ENCODE measurements around the gene KLHDC7A. TPM values are rescaled to one million over a fixed set of nuclear protein-coding genes. Genes with fewer than 3 reads are reported as not detected.

KLHDC7A gene
- total and polyA plus RNA-seq, 3 experiments from 2014 or later, result not detected

DNA sequence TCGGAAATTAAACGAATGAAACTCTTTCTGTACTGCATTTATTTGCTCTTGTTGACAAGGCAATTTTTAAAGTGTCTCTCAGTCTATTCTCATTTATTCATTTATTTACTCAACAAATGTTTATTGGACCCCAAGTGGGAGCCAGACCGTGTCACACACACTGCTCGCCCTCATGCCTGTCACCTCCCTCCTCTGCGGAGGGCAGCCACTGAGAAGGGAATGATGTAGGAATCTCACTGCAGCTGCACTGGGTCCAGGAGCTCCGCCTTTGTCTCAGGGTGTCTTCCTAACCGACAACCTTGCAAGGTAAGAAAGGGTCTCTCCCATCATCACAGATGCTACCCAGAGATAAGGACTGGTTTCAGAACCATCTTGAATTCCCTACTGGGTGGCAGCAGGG lies 14.1 kb upstream of the KLHDC7A start:
- no peak for DNase-seq
- H3K4me1 ChIP-seq (ENCODE audit: insufficient read depth, low read length), result no peaks in the 10 kb centered on the region
- POLR2A ChIA-PET, result no interaction called here

DNA sequence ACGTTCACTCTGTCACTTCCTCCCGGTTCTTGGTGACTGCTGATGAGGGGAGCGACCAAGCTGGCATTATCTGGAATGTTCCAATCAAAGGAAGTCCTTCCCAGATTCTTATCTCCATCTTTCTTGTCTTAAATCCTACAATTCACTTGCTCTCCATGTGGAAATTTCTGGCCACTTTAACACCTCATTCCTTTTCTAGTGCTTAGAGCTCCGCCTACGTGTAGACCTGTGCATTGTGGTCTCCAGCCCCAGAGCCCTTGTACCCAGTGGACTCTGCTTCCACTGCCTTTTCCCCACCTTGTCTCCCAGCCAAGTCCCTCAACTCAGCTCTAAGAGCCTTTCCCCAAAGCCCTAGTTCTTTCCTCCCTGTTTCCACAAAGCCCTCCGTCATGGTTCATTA lies 12.2 kb upstream of the KLHDC7A start:
- Histone ChIP-seq H3K27ac (ENCODE audit: low read depth, low read length) (no peak overlapping the region), H3K4me3 (ENCODE audit: low read length) (no peak overlapping the region), H3K27me3 (ENCODE audit: insufficient read depth, low read length, poor library complexity, severe bottlenecking) (no peaks in the 10 kb centered on the region), H3K36me3 (ENCODE audit: insufficient read depth, low read length) (no peaks in the 10 kb centered on the region), H3K9me3 (ENCODE audit: low read length) (no peaks in the 10 kb centered on the region), H3K4me1 (ENCODE audit: insufficient read depth, low read length) (no peaks in the 10 kb centered on the region)
- Mint-ChIP-seq H3K36me3 (no peaks in the 10 kb centered on the region), H3K27me3 (peaks cover 3 to 16% of the 10 kb centered on the region in 2 donors), H3K9me3 (peaks cover 0 to 5% (median 0%) of the 10 kb centered on the region in 5 donors), H3K4me1 (no peaks in the 10 kb centered on the region), H3K27ac (no peak overlapping the region), H3K4me3 (no peak overlapping the region)
- CTCF ChIA-PET, result no interaction called here
- no peak for DNase-seq
- POLR2A ChIA-PET, result no interaction called here

More for the DNA sequence above, 14.1 kb upstream of the KLHDC7A start:
- Histone ChIP-seq H3K27ac (ENCODE audit: low read depth, low read length) (no peak overlapping the region), H3K36me3 (ENCODE audit: insufficient read depth, low read length) (no peaks in the 10 kb centered on the region), H3K27me3 (ENCODE audit: insufficient read depth, low read length, poor library complexity, severe bottlenecking) (no peaks in the 10 kb centered on the region), H3K4me3 (ENCODE audit: low read length) (no peak overlapping the region), H3K9me3 (ENCODE audit: low read length) (no peaks in the 10 kb centered on the region)
- CTCF ChIA-PET, result no interaction called here
- H3K27ac Mint-ChIP-seq, result no peak overlapping the region
- H3K9me3 Mint-ChIP-seq, result peaks cover 0 to 5% (median 0%) of the 10 kb centered on the region in 5 donors
- peaks cover 3 to 20% of the 10 kb centered on the region in 2 donors for H3K27me3 Mint-ChIP-seq
- H3K36me3 Mint-ChIP-seq, result no peaks in the 10 kb centered on the region
- no peak overlapping the region for H3K4me3 Mint-ChIP-seq
- no peaks in the 10 kb centered on the region for H3K4me1 Mint-ChIP-seq

DNA sequence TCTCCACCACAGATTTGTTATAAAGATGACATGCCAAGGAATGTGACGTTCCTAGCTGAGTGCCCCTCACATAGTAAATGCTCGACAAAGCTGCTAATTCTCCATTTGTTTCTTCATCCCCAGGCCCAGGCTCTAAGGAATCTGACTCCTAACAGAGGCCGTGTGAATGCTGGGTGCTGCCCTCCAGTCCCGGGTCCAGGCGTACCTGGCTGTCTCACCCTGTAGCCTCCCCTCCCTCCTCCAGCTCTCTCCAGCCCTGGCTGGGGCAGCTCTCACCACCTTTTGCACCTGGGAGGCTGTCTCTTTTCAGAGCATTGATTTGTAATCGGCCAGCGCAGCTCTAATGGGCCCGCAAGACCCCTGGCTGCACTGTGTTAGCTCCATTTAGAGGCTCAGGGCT lies 11.2 kb upstream of the KLHDC7A start:
- CTCF ChIA-PET, result no interaction called here
- Mint-ChIP-seq H3K9me3 (peaks cover 0 to 5% (median 0%) of the 10 kb centered on the region in 5 donors), H3K27ac (no peak overlapping the region)

DNA sequence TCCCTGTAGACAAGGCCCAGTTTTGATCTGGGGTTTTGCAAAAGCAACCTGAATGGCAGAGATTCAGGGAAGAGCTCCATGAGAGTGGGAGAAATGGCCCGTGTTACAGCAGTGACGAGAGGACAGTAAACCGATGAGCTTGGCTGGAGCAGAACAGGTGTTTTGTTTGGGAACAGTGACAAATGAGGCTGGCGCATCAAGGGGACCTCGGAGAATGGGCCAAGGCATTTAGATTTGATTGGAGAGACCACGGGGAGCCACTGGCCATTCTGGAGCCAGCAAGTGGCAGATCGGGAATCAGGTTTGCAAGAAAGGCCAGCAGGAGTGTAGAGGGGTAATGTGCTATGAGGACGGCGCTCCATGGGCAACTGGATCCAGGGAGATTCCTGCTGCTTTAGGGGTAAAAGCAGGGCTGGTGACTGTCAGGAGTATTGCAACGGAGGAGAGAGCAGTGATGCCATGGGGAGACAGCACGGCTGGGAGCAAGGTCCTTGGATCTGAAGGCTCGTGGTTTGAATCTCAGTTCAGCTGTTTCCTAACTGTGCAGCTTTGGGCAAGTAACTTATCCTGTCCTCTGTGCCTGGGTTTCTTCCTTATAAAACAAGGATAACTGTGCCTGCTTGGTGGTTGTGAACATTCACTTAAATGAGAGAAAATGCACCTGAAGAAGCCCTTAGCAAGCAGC lies 9.9 kb upstream of the KLHDC7A start:
- CTCF ChIA-PET, result no interaction called here
- Histone ChIP-seq H3K36me3 (ENCODE audit: insufficient read depth, low read length) (no peaks in the 10 kb centered on the region), H3K27me3 (ENCODE audit: insufficient read depth, low read length, poor library complexity, severe bottlenecking) (no peaks in the 10 kb centered on the region), H3K4me3 (ENCODE audit: low read length) (no peak overlapping the region), H3K9me3 (ENCODE audit: low read length) (no peaks in the 10 kb centered on the region), H3K4me1 (ENCODE audit: insufficient read depth, low read length) (no peaks in the 10 kb centered on the region), H3K27ac (ENCODE audit: low read depth, low read length) (no peak overlapping the region)
- H3K4me1 Mint-ChIP-seq, result no peaks in the 10 kb centered on the region
- peaks cover under 1 to 14% of the 10 kb centered on the region in 2 donors for H3K27me3 Mint-ChIP-seq
- peaks cover 0 to 1% (median 0%) of the 10 kb centered on the region in 5 donors for H3K9me3 Mint-ChIP-seq
- no peak for DNase-seq
- POLR2A ChIA-PET, result no interaction called here
- no peak overlapping the region for H3K4me3 Mint-ChIP-seq
- H3K27ac Mint-ChIP-seq, result peak overlapping the region in 1 of 8 donors; percentile 21
- H3K36me3 Mint-ChIP-seq, result no peaks in the 10 kb centered on the region

More for the DNA sequence above, 11.2 kb upstream of the KLHDC7A start:
- Histone ChIP-seq H3K27ac (ENCODE audit: low read depth, low read length) (no peak overlapping the region), H3K36me3 (ENCODE audit: insufficient read depth, low read length) (no peaks in the 10 kb centered on the region), H3K4me3 (ENCODE audit: low read length) (no peak overlapping the region), H3K4me1 (ENCODE audit: insufficient read depth, low read length) (no peaks in the 10 kb centered on the region), H3K9me3 (ENCODE audit: low read length) (no peaks in the 10 kb centered on the region), H3K27me3 (ENCODE audit: insufficient read depth, low read length, poor library complexity, severe bottlenecking) (no peaks in the 10 kb centered on the region)
- DNase-seq, result no peak
- H3K4me1 Mint-ChIP-seq, result no peaks in the 10 kb centered on the region
- POLR2A ChIA-PET, result no interaction called here
- H3K27me3 Mint-ChIP-seq, result peaks cover 3 to 16% of the 10 kb centered on the region in 2 donors
- H3K36me3 Mint-ChIP-seq, result no peaks in the 10 kb centered on the region
- no peak overlapping the region for H3K4me3 Mint-ChIP-seq

DNA sequence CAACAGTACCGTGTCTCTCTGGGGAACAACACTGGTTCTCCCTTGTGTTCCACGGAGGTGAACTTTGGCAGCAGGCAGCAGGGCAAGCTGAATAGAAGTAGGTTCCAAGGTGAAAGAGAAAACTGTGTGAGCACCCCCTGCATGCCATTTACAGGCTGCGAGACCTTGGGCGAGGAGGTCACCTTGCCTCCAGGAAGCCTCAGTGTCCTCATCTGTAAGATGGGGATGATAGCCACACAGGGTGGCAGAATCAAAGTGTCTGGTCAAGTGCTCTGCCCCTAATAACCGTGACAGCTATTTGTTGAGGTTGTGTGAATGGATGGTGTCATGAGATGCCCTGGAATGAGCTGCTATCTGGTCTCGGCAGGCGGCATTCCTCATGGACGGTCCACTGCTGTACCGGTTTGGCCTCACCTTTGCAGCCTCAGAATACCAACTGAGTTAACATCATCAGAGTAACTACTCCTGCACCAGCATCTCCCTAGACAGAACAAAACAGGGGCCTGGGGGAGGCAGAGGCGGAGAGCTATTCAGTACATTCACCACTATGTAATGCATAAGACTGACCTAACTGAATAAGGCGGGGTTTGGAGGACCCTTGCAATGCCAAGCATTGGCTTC lies 7.4 kb upstream of the KLHDC7A start:
- no peaks in the 10 kb centered on the region for H3K36me3 ChIP-seq (ENCODE audit: insufficient read depth, low read length)
- no peak overlapping the region for H3K27ac ChIP-seq (ENCODE audit: low read depth, low read length)
- no peaks in the 10 kb centered on the region for H3K9me3 ChIP-seq (ENCODE audit: low read length)
- ChIA-PET CTCF (no interaction called here), POLR2A (no interaction called here)
- H3K27me3 ChIP-seq (ENCODE audit: insufficient read depth, low read length, poor library complexity, severe bottlenecking), result no peaks in the 10 kb centered on the region
- no peak overlapping the region for H3K4me3 ChIP-seq (ENCODE audit: low read length)
- no peak overlapping the region for H3K4me3 Mint-ChIP-seq
- no peaks in the 10 kb centered on the region for H3K4me1 Mint-ChIP-seq
- H3K27ac Mint-ChIP-seq, result no peak overlapping the region
- H3K9me3 Mint-ChIP-seq, result no peaks in the 10 kb centered on the region
- no peaks in the 10 kb centered on the region for H3K4me1 ChIP-seq (ENCODE audit: insufficient read depth, low read length)
- DNase-seq, result no peak
- no peaks in the 10 kb centered on the region for H3K36me3 Mint-ChIP-seq
- H3K27me3 Mint-ChIP-seq, result peaks cover 3 to 21% of the 10 kb centered on the region in 2 donors

DNA sequence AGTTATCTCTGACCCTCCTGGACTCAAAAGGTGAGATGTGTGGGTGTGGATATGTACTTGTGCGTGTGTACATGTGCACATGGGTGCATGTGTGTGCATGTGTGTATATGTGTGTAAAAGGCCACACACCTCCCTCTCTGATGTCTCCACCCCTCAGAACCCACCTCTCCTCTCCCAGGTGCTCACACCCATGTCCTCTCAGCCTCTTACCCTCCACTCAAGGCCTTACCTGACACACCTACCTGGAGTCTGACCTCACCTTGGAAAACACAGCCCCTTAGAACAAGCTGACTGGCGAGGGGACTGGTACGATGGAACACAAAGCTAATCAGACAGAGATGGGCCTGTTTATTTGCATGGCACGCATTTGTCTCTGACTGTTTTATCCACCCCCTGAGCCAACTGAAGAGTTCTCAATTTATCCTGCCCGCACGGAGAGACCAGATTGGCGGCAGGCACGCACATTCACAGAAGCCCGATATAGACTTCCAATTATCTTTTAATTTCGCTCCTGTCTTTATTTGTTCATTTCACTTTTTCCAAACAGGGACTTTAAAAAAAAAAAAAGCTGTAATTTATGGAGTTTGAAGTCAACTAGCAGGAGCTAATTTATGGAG lies 6.1 kb upstream of the KLHDC7A start:
- no peaks in the 10 kb centered on the region for H3K36me3 ChIP-seq (ENCODE audit: insufficient read depth, low read length)
- no peaks in the 10 kb centered on the region for H3K27me3 ChIP-seq (ENCODE audit: insufficient read depth, low read length, poor library complexity, severe bottlenecking)
- ChIA-PET CTCF (no interaction called here), POLR2A (no interaction called here)
- Mint-ChIP-seq H3K27me3 (peaks cover 6 to 16% of the 10 kb centered on the region in 2 donors), H3K4me1 (peaks cover 0 to 9% (median 0%) of the 10 kb centered on the region in 3 donors), H3K4me3 (no peak overlapping the region), H3K9me3 (no peaks in the 10 kb centered on the region), H3K36me3 (no peaks in the 10 kb centered on the region), H3K27ac (no peak overlapping the region)
- H3K4me1 ChIP-seq (ENCODE audit: insufficient read depth, low read length), result no peaks in the 10 kb centered on the region
- DNase-seq, result no peak
- H3K4me3 ChIP-seq (ENCODE audit: low read length), result no peak overlapping the region
- no peak overlapping the region for H3K27ac ChIP-seq (ENCODE audit: low read depth, low read length)
- H3K9me3 ChIP-seq (ENCODE audit: low read length), result no peaks in the 10 kb centered on the region

DNA sequence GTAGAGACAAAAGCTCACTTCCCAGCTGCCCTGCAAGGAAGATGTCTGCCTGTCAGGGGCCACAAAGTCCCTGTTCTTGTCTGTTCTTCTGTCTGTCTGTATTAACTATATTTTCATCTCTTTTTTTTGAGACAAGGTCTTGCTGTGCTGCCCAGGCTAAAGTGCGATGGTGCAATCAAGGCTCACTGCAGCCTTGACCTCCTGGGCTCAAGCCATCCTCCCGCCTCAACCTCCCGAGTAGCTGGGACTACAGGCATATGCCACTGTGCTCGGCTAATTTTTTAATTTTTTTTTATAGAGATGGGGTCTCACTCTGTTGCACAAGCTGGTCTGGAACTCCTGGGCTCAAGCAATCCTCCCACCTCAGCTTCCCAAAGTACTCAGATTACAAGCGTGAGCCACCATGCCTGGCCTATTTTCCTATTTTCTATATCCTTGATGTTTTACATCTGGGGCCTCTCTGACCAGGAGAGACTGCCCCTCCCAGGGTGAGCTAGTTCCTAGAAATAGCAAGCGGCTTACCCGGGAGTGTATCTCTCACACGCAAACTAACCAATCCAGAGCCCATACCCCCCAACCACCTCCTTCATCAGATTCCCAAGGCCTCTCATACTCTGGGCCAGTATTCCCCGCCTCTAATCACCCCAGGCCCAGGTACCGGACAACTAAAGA lies 5.4 kb upstream of the KLHDC7A start:
- Mint-ChIP-seq H3K4me1 (peaks cover 0 to 12% (median 0%) of the 10 kb centered on the region in 3 donors), H3K4me3 (no peak overlapping the region), H3K27me3 (peaks cover 6 to 23% of the 10 kb centered on the region in 2 donors), H3K36me3 (no peaks in the 10 kb centered on the region), H3K9me3 (no peaks in the 10 kb centered on the region), H3K27ac (no peak overlapping the region)
- ChIA-PET POLR2A (no interaction called here), CTCF (no interaction called here)
- no peak overlapping the region for H3K4me3 ChIP-seq (ENCODE audit: low read length)
- H3K27ac ChIP-seq (ENCODE audit: low read depth, low read length), result no peak overlapping the region
- no peaks in the 10 kb centered on the region for H3K27me3 ChIP-seq (ENCODE audit: insufficient read depth, low read length, poor library complexity, severe bottlenecking)
- no peak for DNase-seq
- no peaks in the 10 kb centered on the region for H3K4me1 ChIP-seq (ENCODE audit: insufficient read depth, low read length)
- H3K9me3 ChIP-seq (ENCODE audit: low read length), result no peaks in the 10 kb centered on the region
- H3K36me3 ChIP-seq (ENCODE audit: insufficient read depth, low read length), result no peaks in the 10 kb centered on the region

DNA sequence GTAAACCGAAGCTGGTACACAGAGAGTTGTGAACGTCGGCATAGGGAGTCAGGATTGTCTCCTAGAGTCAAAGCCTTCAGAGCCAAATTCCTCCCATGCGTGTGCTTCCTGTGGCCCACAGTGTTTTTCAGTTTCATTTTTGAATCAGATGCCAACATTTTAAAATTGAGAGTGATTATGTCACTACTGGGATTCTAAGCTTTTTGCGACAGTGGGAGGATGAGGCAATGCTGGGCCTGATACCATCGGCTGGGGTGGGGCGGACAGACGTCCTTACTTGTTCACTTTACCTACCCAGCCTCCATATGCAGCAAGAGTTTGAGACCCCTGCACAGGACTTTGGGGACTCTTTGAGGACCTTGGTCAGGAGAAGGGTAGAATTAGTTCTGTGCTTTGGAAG lies 1.3 kb upstream of the KLHDC7A start:
- no peak overlapping the region for H3K27ac ChIP-seq (ENCODE audit: low read depth, low read length)
- Mint-ChIP-seq H3K4me1 (peaks cover 0 to 12% (median 0%) of the 10 kb centered on the region in 3 donors), H3K9me3 (no peaks in the 10 kb centered on the region), H3K4me3 (no peak overlapping the region), H3K27ac (no peak overlapping the region), H3K27me3 (peaks cover 6 to 20% of the 10 kb centered on the region in 2 donors), H3K36me3 (no peaks in the 10 kb centered on the region)
- CTCF ChIA-PET, result no interaction called here
- POLR2A ChIA-PET, result no interaction called here
- no peaks in the 10 kb centered on the region for H3K27me3 ChIP-seq (ENCODE audit: insufficient read depth, low read length, poor library complexity, severe bottlenecking)
- no peak for DNase-seq
- H3K4me1 ChIP-seq (ENCODE audit: insufficient read depth, low read length), result no peaks in the 10 kb centered on the region
- H3K36me3 ChIP-seq (ENCODE audit: insufficient read depth, low read length), result no peaks in the 10 kb centered on the region
- H3K9me3 ChIP-seq (ENCODE audit: low read length), result no peaks in the 10 kb centered on the region
- H3K4me3 ChIP-seq (ENCODE audit: low read length), result no peak overlapping the region

Measured in CD8-positive, alpha-beta memory T cell (primary cell).